Fibroblast of lung (primary cell): Measurements from ENCODE around the gene SMARCC1. TPM values are rescaled to one million over a fixed set of nuclear protein-coding genes. Genes with fewer than 3 reads are reported as not detected.

Experiments
- DNase-seq, 2 donors: peaks; one replicate each; pipeline versions ENCODE4 v3.0.0 to v3.0.0-alpha.2; 2010; ENCODE audit warnings: low read depth in 2 of 2
- H2AFZ ChIP-seq: 2 replicates; pipeline ENCODE4 v1.5.1; 2012; ENCODE audit warnings: low read length, control low read depth, inconsistent platforms
- H3K27ac ChIP-seq: 2 replicates; pipeline ENCODE4 v1.5.1; 2011; ENCODE audit warnings: low read length, control low read depth; ENCODE audit not compliant: insufficient read depth
- H3K27me3 ChIP-seq: 2 replicates; pipeline ENCODE4 v1.5.1; 2011; ENCODE audit warnings: mild to moderate bottlenecking, low read length; ENCODE audit not compliant: control insufficient read depth, insufficient read depth
- H3K36me3 ChIP-seq: 2 replicates; pipeline ENCODE4 v1.5.1; 2011; ENCODE audit warnings: low read length; ENCODE audit not compliant: control insufficient read depth, insufficient read depth
- H3K4me1 ChIP-seq: 2 replicates; pipeline ENCODE4 v1.5.1; 2011; ENCODE audit warnings: low read length; ENCODE audit not compliant: control insufficient read depth, insufficient read depth; ENCODE audit errors: extremely low read depth
- H3K4me2 ChIP-seq: 2 replicates; pipeline ENCODE4 v1.5.1; 2011; ENCODE audit warnings: low read length, control low read depth; ENCODE audit not compliant: insufficient read depth; ENCODE audit errors: extremely low read depth
- H3K4me3 ChIP-seq, 4 experiments: fragments of 200-600 bp in 1 of 4; sonication (generic) in 1 of 4; replicated peaks in 1 of 4; 2 replicates each; pipeline ENCODE4 v1.5.1; 2011 to 2016; ENCODE audit warnings: low read length in 4 of 4, low read depth in 3 of 4, mild to moderate bottlenecking in 3 of 4, control low read depth in 2 of 4, inconsistent platforms in 1 of 4, mixed read lengths in 1 of 4; ENCODE audit not compliant: insufficient read depth in 1 of 4; ENCODE audit errors: control extremely low read depth in 1 of 4
- H3K79me2 ChIP-seq: 2 replicates; pipeline ENCODE4 v1.5.1; 2012; ENCODE audit warnings: mild to moderate bottlenecking, low read length, inconsistent platforms; ENCODE audit not compliant: control insufficient read depth, insufficient read depth
- H3K9ac ChIP-seq: 2 replicates; pipeline ENCODE4 v1.5.1; 2011; ENCODE audit warnings: mild to moderate bottlenecking, low read length, control low read depth; ENCODE audit not compliant: insufficient read depth
- H3K9me3 ChIP-seq: 2 replicates; pipeline ENCODE4 v1.5.1; 2012; ENCODE audit warnings: low read depth, low read length; ENCODE audit not compliant: control insufficient read depth, insufficient read depth
- H4K20me1 ChIP-seq: 2 replicates; pipeline ENCODE4 v1.5.1; 2011; ENCODE audit warnings: low read length; ENCODE audit not compliant: control insufficient read depth, insufficient read depth; ENCODE audit errors: extremely low read depth
- EZH2 ChIP-seq: IDR thresholded peaks from 2 replicates; pipeline ENCODE4 v1.5.1; 2012; ENCODE audit warnings: low read length, control low read depth, mild to moderate bottlenecking; ENCODE audit errors: missing control alignments
- polyA plus RNA-seq, 2 donors: library from polyadenylated mRNA; depleted of rRNA in 1 of 2; stranded (reverse) in 1 of 2; unstranded in 1 of 2; fragments of >200 nt; gene quantifications; 2 replicates each; pipeline ENCODE4 v1.2.1, GENCODE V29; 2011 to 2012; ENCODE audit warnings: missing spikeins in 1 of 2
- total RNA-seq: library from RNA; depleted of rRNA; stranded (reverse); fragments of >200 nt; gene quantifications from 2 replicates; pipeline ENCODE4 v1.2.1, GENCODE V29; 2014
- TF ChIP-seq, protein P1 (sequence below), 2 donors: IDR thresholded peaks in 1 of 2; conservative IDR thresholded peaks in 1 of 2; 1 replicate in 1 of 2; 2 replicates in 1 of 2; pipeline ENCODE4 v1.5.1; 2011 to 2012; ENCODE audit warnings: low read length in 2 of 2, control low read depth in 1 of 2, inconsistent platforms in 1 of 2, low read depth in 1 of 2, mild to moderate bottlenecking in 1 of 2

SMARCC1 gene
- total and polyA plus RNA-seq, 2 donors (not counting 1 experiment from before 2014, with no cell fraction given) = 23.1 to 23.6 TPM

DNA sequence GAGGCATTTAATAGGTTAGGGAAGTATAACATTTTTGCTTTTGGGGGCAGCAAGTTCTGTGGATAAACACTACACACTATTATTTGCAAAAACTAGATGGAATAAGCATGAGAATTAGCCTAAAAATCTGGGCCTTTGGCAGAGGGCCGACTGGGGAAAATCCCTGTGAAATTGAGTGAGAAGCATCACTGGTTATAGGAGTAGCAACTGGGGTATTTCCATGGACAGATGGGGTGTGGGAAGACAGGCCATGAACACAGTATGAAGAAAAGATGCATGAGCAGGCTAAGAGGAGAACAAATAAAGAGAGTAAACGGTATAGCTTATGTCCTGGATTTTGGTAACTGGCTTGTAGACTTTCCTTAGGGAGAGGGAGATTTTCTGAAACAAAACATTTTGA is 170.1 kb downstream of the SMARCC1 start:
- Histone ChIP-seq H4K20me1 (no peaks in the 10 kb centered on the region), H3K4me3 (no peak overlapping the region), H3K36me3 (peaks cover 2% of the 10 kb centered on the region), H3K4me1 (no peaks in the 10 kb centered on the region), H3K9me3 (no peaks in the 10 kb centered on the region), H3K27me3 (no peaks in the 10 kb centered on the region), H3K27ac (no peak overlapping the region), H3K4me2 (no peak overlapping the region), H3K79me2 (no peaks in the 10 kb centered on the region), H3K9ac (no peak overlapping the region), H2AFZ (no peak overlapping the region)
- DNase-seq = no peak
- TF ChIP-seq EZH2 = no peak
- TF ChIP-seq, protein P1, sequence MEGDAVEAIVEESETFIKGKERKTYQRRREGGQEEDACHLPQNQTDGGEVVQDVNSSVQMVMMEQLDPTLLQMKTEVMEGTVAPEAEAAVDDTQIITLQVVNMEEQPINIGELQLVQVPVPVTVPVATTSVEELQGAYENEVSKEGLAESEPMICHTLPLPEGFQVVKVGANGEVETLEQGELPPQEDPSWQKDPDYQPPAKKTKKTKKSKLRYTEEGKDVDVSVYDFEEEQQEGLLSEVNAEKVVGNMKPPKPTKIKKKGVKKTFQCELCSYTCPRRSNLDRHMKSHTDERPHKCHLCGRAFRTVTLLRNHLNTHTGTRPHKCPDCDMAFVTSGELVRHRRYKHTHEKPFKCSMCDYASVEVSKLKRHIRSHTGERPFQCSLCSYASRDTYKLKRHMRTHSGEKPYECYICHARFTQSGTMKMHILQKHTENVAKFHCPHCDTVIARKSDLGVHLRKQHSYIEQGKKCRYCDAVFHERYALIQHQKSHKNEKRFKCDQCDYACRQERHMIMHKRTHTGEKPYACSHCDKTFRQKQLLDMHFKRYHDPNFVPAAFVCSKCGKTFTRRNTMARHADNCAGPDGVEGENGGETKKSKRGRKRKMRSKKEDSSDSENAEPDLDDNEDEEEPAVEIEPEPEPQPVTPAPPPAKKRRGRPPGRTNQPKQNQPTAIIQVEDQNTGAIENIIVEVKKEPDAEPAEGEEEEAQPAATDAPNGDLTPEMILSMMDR (conservative IDR thresholded peaks at IDR 0.05 in 1 of 2, IDR thresholded peaks at IDR 0.05 in 1 of 2; ENCODE audit: low read depth in 1 of 2, low read length in 2 of 2) = no peak

DNA sequence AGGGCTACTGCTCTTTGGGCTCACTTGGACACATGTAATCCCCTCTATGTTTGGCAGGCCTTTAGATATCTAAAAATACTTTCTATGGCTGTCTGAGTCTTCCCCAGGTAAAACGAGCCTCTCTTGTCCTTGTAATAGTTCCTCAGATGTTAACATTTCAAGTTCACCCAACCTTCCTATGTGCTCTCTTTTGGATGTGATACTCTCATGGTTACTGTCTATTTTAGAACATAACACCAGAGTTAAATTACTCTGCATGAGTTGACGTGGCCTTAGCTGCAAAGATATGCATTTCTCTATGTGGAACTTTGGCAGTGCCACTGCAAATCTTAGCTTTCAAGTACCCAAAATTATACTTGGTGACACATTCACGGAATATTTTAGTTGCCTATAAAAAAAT is 171.1 kb downstream of the SMARCC1 start:
- Histone ChIP-seq H3K4me3 (no peak overlapping the region), H3K4me2 (no peak overlapping the region), H3K9ac (no peak overlapping the region), H3K27ac (no peak overlapping the region), H3K36me3 (peaks cover 2% of the 10 kb centered on the region), H3K27me3 (no peaks in the 10 kb centered on the region), H3K9me3 (no peaks in the 10 kb centered on the region), H3K4me1 (no peaks in the 10 kb centered on the region), H3K79me2 (no peaks in the 10 kb centered on the region), H4K20me1 (no peaks in the 10 kb centered on the region), H2AFZ (no peak overlapping the region)
- DNase-seq = no peak
- TF ChIP-seq, protein P1 (conservative IDR thresholded peaks at IDR 0.05 in 1 of 2, IDR thresholded peaks at IDR 0.05 in 1 of 2; ENCODE audit: low read depth in 1 of 2, low read length in 2 of 2) = no peak
- TF ChIP-seq EZH2 = no peak

DNA sequence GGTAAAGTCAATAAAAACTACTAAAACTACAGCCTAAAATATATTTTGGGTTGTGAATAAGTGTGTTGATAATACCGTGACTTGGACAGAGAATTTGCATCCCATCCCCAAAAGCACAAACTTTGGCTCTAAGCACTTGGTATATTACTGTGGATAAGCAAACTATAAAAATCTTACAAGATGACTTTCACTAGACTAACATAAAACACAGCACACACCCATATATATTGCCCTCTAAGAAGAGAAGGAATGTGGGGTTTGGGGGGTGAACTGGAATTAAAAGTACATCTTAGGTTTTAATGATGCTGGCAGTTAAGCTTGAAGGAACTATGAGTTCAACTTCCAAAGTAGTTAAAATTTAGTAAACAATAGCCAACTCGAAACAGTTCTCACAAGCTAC is 174.4 kb downstream of the SMARCC1 start:
- no peak overlapping the region for H3K4me2 ChIP-seq
- H4K20me1 ChIP-seq = no peaks in the 10 kb centered on the region
- peaks cover 2% of the 10 kb centered on the region for H3K36me3 ChIP-seq
- no peaks in the 10 kb centered on the region for H3K9me3 ChIP-seq
- H3K79me2 ChIP-seq = no peaks in the 10 kb centered on the region
- DNase-seq = no peak
- H3K9ac ChIP-seq = no peak overlapping the region
- no peak for TF ChIP-seq EZH2
- TF ChIP-seq, protein P1 (conservative IDR thresholded peaks at IDR 0.05 in 1 of 2, IDR thresholded peaks at IDR 0.05 in 1 of 2; ENCODE audit: low read depth in 1 of 2, low read length in 2 of 2) = no peak
- no peak overlapping the region for H3K4me3 ChIP-seq
- no peaks in the 10 kb centered on the region for H3K27me3 ChIP-seq
- no peak overlapping the region for H3K27ac ChIP-seq
- H2AFZ ChIP-seq = no peak overlapping the region
- H3K4me1 ChIP-seq = no peaks in the 10 kb centered on the region
